HT1080 (cell line): ENCODE measurements around the gene FBXO3. TPM values are rescaled to one million over a fixed set of nuclear protein-coding genes. Genes with fewer than 3 reads are reported as not detected.
"Not testable (repeated sequence)": the region's sequence is repeated elsewhere in the genome, so short reads cannot be mapped to it uniquely, and the experiment has no call there.

Experiments used
- DNase-seq: peaks from one replicate; pipeline ENCODE4 v3.0.0-alpha.2; 2015; ENCODE audit warnings: low read depth
- total RNA-seq: library from RNA; depleted of rRNA; stranded (reverse); fragments of >200 nt; shearing (Covaris generic); gene quantifications from 2 replicates; pipeline ENCODE4 v1.2.3, GENCODE V29; 2014

The FBXO3 gene
- total RNA-seq, 1 experiment from 2014 or later: 18.6 TPM

DNA sequence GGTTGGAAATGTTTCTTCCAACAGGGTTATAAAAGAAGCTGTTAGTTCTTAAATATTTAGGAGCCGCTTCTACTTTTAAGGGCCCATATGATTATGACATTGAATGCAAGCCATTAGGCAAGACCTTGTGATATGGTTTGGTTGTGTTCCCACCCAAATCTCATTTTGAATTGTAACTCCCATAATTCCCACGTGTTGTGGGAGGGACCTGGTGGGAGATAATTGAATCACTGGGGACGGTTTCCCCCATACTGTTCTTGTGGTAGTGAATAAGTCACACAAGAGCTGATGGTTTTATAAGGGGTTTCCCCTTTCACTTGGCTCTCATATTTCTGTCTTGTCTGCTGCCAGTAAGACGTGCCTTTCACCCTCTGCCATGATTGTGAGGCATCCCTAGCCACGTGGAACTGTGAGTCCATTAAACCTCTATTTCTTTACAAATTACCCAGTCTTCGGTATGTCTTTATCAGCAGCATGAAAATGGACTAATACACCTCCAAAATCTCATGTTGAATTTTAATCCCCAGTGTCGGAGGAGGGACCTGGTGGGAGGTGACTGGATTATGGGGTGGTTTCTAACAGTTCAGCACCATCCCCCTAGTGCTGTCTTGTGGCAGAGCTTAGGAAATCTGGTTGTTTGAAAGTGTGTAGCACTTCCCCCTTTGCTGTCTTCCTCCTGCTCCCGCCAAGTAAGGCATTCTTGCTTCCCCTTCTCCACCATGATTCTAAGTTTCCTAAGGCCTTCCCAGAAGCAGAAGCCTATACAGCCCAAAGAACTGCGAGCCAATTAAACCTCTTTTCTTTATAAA, 42.4 kb downstream of the FBXO3 start:
- peak; percentile 56 for DNase-seq

DNA sequence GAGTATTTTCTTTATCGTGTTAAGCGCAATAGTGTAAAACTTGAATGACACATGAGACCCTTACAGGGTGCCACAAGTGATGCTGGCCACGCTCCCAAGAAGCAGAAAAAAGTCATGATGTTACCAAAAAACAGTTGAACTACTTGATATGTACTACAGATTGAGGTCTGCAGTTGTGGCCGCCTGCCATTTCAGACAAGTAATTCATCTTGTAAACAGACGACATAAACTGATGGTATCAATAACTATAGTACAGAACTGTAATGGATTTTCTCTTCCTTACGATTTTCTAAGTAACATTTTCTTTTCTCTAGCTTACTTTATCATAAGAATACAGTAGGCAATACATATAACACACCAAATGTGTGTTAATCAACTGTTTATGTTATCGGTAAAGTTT, 43.6 kb downstream of the FBXO3 start:
- DNase-seq: no peak

DNA sequence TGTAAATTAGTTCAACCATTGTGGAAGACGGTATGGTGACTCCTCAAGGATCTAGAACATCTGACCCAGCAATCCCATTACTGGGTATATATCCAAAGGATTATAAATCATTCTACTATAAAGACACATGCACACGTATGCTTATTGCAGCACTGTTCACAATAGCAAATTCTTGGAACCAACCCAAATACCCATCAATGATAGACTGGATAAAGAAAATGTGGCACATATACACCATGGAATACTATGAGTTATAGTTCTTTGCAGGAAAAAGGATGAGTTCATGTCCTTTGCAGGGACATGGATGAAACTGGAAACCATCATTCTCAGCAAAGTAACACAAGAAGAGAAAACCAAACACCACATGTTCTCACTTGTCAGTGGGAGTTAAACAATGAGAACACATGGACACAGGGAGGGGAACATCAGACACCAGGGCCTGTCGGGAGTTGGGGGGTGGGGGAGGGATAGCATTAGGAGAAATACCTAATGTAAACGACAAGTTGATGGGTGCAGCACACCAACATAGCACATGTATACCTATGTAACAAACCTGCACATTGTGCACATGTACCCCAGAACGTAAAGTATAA, 45.2 kb downstream of the FBXO3 start:
- not testable (repeated sequence) for DNase-seq

DNA sequence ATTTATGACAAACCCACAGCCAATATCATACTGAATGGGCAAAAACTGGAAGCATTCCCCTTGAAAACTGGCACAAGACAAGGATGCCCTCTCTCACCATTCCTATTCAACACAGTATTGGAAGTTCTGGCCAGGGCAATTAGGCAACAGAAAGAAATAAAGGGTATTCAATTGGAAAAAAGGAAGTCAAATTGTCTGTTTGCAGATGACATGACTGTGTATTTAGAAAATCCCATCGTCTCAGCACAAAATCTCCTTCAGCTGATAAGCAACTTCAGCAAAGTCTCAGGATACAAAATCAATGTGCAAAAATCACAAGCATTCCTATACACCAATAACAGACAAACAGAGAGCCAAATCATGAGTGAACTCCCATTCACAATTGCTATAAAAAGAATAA, 46.8 kb downstream of the FBXO3 start:
- DNase-seq: not testable (repeated sequence)

DNA sequence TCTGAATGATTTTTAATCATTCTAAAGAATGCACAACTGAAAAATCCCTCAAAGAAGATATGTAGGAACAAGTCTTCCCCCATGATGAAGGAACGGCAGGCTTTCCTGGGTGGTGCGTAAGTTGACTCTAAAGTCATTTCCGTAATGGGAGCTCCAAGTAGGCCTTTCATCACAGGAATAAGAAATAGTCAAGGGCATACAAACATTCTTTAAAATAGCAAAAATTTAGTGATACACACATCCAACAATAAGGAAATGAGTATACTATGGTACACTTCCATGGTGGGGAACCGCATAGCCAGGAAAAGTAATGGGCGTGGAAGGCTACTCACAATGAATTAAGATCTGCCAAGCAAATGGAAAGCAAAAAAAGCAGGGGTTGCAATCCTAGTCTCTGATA, 48.8 kb downstream of the FBXO3 start:
- DNase-seq: no peak

GRCh38 chr11:33724644-33725035, 49.7 kb downstream of the FBXO3 start:
- peak; percentile 52 for DNase-seq

- DNase-seq: peak; percentile 99
Measured at GRCh38 chr11:33723238-33723881, 51.0 kb downstream of the FBXO3 start.

- DNase-seq: peak; percentile 92
Measured at GRCh38 chr11:33722590-33723234, 51.6 kb downstream of the FBXO3 start.

- no peak for DNase-seq
Measured at GRCh38 chr11:33721984-33722383, 52.3 kb downstream of the FBXO3 start.

DNA sequence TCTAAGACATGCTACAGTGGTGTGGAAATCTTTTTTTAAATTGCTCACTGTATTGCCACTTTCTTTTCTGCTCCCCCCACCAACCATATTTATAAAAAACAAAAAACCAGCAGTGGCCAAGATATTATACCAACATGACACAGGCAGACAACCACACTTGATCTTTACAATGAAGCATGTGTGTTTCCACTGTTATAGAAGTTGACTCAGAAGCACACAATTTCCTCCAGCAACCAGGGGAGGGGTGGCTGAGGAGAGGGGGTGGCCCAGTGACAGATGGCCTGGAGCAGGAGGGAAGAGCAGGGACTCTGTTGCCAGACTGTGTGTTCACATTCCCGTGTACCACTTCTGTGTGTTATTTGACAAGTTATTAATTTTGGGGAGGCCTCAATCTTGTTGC, 52.9 kb downstream of the FBXO3 start:
- peak; percentile 92 for DNase-seq

DNA sequence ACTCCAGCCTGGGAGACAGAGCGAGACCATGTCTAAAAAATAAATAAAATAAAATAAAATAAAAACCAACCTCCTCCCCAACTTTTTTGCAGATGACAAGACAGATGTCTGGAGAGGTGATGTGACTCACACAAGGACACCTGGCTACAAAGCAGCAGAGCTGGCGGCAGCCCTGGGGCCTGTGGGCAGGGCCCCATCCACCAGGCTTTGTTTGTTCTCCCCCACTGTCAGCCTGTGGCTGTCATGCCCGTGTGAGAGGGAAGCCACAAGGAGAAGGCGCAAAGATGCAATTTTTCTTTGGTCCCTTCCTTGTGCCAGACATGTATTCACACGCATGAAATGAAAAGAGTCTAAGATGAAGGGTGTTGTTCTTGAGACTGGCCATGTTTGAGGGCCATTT, 54.7 kb downstream of the FBXO3 start:
- no peak for DNase-seq

GRCh38 chr11:33718440-33718839, 55.9 kb downstream of the FBXO3 start:
- no peak for DNase-seq

GRCh38 chr11:33716243-33716642, 58.1 kb downstream of the FBXO3 start:
- DNase-seq: peak; percentile 55

- no peak for DNase-seq
Measured at GRCh38 chr11:33713856-33714398, 60.4 kb downstream of the FBXO3 start.

- no peak for DNase-seq
Measured at GRCh38 chr11:33713151-33713855, 61.0 kb downstream of the FBXO3 start.

DNA sequence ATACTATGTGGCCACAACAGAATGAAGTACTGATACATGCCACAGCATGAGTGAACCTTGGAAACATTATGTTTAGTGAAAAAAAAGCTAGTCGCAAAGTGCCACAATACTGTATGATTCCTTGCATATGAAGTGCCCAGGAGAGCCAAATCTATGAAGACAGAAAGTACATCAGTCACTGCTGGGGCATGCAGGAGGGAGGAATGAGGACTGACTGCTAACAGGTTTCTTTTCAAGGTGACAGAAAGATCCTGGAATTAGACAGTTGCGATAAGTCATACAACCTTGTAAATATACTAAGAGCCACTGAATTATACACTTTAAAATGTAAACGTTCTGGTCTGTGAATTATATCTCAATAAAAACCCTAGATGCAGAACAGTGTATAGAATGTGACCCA, 61.9 kb downstream of the FBXO3 start:
- no peak for DNase-seq

GRCh38 chr11:33709466-33709865, 64.9 kb downstream of the FBXO3 start:
- DNase-seq: no peak

GRCh38 chr11:33708985-33709384, 65.3 kb downstream of the FBXO3 start:
- no peak for DNase-seq

GRCh38 chr11:33707831-33708230, 66.5 kb downstream of the FBXO3 start:
- not testable (repeated sequence) for DNase-seq

DNA sequence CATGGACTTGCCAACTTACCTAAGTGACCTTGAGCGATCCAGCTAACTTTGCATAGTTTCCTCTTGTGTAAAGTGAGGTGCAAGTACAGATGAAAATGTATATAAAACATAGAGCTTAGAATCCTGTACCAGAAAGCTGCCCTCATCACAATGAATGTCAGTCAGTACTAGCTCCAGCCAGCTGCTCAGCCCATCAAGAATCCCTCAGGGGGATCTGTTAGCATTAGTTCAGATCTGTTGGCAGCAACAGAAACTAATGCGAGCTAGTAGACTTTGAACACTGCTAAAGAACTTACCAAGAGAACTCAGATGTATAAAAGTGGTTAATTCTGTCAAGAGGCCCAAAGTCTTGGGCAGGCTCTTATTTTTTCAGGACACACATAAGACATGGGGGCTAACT, 67.4 kb downstream of the FBXO3 start:
- DNase-seq: no peak

GRCh38 chr11:33706546-33706945, 67.8 kb downstream of the FBXO3 start:
- DNase-seq: no peak
